GM04504 (cell line): ENCODE data around the gene RAB6A.
"Not testable (repeated sequence)": the region's sequence is repeated elsewhere in the genome, so short reads cannot be mapped to it uniquely, and the experiment has no call there.

Experiments used
- DNase-seq: peaks from one replicate; pipeline ENCODE4 v3.0.0-alpha.2; 2012; ENCODE audit warnings: low read depth

RAB6A gene

DNA sequence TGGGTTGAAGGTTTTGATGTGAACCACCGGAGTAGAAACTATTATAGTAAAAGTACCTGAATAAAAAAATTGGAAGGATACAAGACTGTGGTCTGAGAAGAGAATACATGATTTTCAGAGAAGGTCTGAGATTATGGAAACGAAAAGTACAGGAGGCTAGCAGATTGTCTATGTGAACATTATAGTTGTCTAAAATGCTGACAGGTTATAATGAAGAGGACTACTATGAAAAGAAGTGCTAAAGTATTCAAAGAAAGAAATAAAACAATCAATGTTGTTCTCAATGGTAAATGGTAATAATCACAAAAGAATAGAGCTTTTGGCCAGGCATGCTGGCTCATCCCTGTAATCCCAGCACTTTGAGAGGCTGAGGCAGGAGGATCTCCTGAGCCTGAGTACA lies 34.0 kb downstream of the RAB6A start:
- no peak for DNase-seq

DNA sequence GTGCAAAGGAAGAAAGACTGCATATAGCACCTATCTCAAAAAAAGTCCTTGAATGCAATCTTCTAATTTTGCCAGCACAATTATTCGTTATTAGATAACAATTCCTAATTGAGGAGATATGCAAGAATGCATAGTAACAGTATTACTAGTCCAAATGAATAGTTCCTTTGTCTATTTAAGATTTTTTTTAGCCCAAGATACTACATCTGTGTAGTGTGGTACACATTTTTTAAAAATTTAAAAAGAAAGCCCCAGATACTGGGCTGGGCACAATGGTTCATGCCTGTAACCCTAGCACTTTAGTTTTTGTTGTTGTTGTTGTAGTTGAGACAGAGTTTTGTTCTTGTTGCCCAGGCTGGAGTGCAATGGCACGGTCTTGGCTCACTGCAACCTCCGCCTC lies 43.7 kb downstream of the RAB6A start:
- no peak for DNase-seq

DNA sequence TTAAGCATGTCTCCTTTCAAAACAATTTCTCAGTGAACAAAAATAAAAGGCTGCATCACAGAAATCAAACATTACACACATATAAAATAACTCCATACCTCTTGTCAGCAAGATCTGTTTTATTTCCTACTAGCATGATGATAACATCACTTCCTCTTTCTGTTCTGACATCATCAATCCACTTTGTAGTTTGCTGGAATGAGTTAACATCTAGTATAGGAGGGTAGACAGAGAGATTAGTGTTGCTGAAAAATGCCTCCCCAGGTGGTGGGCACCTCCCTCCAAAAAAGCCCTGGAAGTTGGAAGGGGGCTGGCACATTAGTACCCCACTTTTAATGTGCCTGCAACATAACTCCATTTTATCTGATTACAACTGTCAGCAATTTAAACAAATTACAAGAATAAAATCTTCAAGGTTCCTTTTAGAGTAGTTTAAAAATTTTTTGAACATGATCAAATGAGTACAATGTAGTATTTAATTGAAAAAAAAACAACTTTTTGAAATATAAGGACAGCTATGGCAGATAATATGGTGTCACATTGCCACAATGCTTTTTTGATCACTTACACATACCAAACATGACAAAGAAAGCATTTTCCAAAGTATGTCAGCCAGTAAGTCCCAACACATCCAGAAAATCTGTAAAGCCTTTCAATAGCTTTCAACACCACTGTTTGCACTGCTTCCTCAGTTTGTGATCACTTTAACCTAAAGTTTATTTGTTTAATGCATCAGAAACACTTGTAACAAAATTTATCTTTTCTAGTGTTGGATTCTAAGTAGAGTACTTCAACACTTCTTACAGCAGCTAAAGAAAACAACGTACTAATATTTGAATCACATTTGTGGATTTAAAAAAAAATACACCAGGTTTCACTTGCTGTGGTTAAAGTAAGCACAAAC lies 44.5 kb downstream of the RAB6A start:
- no peak for DNase-seq

DNA sequence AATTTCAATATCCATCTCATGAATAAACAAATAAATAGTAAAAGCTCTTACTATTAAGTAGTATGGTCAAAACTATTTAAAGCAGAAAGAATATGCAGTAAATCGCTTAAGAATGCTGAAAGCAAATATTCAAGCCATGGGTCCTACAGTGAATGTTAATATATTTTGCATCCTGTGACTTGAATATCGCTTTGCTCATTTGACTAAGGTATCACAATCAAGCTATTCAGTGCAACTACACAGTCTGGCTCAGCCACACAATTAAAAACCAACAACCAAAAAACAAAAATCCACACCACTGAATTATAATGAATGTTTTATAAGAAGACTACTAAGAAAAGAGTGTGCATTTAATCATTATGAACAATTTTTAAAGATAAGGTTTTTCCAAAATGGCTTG lies 45.3 kb downstream of the RAB6A start:
- no peak for DNase-seq

DNA sequence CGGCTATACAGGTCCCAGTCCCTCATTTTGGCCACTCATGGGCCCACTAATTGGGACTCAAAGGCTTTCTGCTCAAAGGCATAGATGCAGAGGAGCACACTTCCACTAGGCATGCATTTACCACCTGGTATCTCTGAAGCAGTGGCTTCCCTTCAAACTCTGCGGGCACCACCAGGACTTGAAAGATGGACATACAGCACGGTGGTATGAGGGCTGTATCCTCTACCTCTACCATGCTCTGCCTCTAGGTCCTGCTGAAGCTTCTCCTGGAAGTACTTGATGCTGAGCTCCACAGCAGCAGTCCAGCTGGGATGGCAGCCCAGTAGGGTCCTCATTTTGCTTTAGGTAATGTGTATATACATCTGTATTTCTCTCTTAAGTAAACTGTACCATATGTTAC lies 49.9 kb downstream of the RAB6A start:
- no peak for DNase-seq

DNA sequence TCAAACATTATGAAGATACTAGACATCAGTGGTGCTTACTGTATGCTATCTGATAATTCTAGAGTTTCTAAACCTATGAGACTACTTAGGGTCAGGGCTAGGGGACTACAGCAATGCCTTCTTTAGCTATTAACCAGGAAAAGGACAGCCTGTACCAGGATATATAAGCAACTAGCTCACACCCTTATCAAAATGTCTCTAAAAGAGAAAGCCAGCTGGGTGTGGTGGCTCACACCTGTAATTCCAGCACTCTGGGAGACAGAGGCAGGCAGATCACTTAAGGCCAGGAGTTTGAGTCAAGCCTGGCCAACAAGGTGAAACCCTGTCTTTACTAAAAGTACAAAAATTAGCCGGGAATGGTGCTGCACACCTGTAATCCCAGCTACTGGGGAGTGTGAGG lies 55.8 kb downstream of the RAB6A start:
- no peak for DNase-seq

DNA sequence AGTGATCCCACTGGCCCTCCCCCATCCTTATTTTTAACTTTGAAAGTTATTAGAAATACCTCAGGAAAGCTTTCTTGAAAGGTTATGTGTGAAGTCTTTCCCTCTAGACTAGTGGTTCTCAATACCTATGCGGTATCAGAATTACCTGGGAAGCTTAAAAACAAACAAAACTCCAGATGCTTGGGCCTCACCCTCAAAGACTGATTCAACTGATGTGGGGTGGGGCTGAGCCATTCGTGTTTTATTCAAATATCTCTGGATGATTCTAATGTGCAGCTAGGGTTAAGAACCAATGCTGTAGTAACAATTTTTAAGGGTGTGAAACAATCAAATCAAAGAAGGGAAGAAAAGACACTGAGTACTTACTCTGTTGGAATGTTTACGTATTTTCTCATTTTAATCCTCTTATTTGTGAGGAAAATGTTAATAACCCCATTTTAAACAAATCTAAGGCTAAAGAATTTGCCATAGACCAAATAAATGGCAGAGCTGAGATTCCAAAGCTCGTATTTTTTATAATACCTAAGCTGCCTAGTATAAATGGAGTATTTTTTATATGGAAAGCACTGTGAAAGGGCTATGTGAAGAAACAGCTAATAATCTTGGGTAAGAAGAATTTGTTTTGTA lies 66.9 kb downstream of the RAB6A start:
- DNase-seq, result no peak

DNA sequence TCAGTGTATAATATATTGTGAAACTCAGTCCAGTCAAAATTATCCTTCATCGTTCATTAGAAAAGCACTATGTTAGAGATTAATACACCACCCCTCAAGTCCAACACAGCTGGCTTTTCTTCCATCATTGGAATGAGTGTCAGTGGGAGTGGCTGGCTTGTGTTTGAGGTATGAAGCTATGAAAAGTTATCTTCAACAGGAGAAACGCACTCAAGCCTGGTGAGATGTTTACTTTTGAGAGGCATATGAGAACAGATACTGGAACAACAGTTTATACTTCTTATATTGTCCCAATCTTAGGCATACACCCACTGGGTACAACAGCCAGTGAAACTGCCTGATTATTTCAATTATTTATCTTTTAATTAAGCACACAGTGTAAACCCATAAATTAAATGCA lies 80.2 kb downstream of the RAB6A start:
- DNase-seq, result no peak

DNA sequence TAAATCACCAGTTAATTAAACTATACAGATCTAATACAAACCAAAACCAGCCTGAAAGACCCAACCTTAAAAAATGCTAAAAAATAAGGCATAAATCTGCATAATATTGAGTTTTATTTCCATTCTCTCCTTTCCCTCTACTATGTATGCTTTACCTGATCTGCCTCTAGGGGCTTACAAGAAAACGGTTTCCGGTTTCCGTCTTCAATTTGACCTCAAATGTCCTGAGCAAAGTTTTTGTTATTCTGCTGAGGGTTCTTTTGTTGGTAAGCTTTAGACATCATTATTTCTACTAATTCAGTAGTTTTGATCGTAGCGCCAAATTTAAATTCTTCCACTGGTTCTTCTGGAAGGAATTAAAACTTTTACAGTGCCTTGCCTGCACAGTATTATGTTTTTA lies 84.3 kb downstream of the RAB6A start:
- DNase-seq, result not testable (repeated sequence)

DNA sequence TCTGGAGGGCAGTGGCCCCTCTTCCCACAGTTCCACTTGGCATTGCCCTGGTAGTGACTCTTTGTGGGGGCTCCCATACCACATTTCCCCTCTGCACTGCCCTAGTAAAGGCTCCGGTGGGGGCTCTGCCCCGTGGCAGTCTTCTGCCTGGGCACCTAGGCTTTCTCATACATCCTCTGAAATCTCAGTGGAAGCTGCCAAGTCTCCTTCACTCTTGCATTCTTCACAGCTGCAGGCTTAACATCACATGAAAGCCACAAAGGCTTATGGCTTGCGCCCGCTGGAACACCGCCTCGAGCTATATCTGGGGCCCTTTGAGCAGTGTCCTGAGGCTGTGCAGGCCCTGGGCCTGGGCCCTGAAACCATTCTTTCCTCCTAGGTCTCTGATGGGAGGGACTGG lies 89.2 kb downstream of the RAB6A start:
- DNase-seq, result no peak

DNA sequence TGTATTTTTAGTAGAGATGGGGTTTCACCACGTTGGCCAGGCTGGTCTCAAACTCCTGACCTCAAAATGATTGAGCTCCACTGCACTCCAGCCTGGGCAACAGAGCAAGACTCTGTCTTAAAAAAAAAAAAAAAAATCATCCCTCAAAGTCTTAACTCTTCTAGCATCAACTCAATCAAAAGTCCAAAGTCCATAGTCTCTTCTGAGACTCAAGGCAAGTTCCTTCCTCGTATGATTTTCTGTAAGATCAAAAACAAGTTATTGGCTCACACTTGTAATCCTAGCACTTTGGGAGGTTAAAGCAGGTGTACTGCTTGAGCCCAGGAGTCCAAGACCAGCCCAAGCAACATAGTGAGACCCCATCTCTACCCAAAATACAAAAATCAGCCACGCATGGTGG lies 90.1 kb downstream of the RAB6A start:
- DNase-seq, result no peak

DNA sequence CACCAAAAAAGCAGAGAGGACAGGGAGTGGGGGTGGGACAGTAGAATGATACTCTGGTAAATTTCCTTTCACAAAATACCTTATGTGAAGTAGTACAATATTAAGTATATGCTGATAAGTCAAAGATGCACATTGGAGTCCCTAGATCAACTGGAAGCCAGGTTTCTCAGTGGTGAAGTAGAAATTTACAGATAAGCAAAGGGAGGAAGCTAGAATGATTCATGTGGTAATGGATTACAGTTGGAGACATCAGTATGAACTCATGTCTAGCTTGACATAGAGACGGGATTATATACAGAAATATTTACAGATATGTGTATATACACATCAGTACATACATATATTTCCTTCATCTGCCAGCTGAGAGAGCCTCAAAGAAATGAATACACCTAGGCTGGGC lies 93.0 kb downstream of the RAB6A start:
- DNase-seq, result no peak

DNA sequence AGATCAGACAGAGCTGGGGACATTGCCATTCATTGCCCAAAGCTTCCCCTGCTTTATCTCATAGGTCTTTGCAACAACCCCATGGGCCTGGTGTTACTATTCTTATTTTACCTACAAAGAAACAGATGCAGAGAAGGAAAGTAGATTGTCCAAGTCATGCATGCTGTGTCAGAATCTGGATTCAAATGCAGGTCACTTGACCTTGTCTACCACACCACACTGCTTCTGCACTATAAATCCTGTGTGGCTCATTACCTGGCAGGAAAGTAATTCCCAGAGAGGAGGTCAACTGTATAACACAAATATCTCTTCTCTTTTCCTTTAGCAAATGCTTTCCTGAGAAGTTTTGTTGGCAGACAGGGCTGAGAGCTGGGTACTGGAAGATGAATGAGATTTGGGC lies 96.0 kb downstream of the RAB6A start:
- no peak for DNase-seq

DNA sequence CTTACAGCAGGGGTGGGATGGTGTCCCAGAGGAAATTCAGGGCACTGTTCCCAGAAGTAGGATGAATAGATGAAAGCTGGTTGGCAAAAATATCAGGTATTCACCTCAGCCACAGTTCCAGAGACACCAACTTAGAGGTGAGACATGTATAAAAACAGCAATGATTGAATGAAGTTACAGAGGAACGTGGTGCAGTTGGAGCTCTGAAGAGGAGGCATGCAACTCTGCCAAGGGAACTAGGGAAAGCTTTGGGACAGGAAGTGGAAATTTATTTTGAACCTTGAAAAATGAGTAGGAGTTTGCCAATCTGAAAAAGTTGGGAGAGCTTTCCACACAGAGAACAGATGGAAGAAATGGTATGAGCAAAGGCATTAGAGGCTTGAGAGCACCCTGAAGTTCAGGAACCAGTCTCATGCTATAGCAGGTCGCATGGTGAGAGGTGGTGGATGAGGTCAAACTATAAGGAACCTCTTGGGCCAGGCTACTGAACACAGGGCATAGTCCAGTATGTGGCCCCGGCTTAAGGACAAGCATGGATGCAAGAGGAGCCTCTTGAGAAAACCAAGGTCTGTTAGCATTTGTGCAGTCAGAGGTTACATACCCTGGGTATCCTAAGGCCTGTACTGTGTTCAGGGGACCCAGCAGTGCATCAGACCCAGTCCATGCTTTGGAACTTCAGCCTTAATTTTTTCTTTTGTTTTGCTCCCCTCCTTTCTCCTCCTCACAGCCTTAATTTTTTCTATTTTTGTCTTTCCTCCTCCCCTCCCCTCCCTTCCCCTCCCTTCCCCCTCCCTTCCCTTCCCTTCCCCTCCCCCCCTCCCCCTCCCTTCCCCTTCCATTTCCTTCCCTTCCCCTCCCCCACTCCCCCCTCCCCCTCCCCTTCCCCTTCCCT lies 97.0 kb downstream of the RAB6A start:
- no peak for DNase-seq

DNA sequence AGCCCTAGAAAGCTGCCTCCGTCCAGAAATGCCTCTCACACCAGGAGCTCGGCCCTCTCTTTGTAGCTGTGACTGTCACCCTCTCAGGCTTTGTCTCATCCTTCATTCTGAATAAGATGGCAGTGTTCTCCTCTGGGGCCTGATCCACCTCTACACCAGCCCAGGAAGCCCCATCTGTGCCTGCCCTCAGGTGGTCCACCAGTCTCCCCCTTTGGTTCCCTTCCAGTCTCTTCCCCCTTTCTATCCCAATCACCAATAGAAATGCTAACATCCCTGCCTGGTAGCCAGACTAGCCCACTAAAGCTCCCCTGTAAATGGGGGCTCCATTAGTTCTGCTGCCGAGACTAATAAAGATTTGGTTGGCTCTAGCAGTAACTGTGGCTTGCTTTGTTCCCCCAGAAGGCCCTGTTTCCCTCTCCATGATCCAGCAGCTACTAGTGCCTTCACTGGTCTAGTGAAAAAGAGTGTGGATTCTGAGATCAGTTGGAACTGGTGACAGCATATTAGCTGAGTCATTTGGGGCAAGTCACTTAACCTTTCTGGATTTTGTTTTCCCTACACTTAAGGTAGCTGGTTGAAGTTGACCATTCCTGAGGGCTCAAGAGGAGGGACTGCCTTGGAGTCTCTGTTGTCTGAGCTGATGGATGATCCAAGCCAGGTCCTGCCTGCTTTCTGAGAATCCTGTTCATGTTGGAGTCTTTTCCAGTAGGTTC lies 98.3 kb downstream of the RAB6A start:
- no peak for DNase-seq

DNA sequence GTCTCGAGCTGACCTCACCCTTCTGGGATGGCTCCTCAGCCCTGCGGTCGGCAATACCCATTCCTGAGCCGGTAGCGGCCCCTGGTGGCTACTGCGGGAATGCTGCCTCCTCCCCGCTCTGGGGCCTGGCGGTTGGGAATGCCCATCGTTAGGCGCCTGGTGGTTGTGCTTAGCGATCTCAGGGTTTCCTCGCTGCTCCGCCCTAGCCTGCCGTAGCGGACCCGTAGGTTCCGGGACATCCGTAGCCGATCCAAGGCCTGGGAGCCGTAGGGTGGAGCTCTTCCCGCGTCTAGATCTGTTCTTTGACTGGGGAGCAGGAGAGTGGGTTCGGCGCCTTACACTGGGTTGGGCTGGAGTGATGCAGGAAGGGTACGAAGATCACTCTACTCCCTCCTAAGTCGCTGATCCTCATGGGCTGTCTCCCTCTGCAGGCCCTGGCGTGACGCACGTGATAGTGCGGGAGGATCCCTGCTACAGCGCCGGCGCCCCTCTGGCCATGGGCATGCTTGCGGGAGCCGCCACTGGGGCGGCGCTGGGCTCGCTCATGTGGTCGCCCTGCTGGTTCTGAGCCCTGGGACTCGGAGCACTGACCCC lies 99.7 kb downstream of the RAB6A start:
- peak; percentile 69 for DNase-seq

DNA sequence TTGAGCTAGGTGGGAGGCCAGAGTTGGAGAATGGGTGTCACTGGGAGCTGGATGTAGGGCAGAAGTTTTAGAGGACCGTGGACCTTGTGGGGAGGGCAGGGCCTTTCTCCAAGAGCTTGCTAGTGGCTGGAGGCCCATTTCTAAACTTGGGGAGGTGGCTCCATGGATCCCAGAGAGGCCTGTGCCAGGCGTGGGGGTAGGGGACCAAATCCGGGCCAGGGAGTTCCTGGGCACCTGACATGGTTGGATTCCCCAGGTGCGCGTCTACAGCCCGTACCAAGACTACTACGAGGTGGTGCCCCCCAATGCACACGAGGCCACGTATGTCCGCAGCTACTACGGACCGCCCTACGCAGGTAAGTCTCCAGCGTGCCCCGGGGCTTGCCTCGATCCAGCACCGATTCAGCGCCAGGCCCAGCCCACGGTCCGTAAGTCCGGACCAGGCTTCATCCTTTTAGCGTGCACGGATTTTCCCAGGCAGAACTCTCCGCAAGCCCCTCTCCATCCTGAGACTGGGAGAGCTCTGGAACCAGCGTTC lies 100.3 kb downstream of the RAB6A start:
- DNase-seq, result no peak

DNA sequence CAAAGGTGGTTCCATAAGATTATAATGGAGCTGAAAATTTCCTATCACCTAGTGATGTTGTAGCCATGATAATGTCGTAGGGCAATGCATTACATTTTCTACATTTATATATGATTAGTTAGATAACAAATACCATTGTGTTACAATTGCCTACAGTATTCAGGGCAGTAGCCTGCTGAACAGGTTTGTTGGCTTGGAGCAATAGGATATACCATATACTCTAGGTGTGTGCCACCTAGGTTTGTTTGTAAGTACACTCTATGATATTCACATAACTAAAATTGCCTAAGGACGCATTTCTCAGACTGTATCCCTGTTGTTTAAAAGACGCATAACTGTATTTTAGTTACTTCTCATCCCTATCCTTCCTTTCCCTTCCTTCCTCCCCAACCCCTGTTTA lies 100.9 kb downstream of the RAB6A start:
- no peak for DNase-seq

DNA sequence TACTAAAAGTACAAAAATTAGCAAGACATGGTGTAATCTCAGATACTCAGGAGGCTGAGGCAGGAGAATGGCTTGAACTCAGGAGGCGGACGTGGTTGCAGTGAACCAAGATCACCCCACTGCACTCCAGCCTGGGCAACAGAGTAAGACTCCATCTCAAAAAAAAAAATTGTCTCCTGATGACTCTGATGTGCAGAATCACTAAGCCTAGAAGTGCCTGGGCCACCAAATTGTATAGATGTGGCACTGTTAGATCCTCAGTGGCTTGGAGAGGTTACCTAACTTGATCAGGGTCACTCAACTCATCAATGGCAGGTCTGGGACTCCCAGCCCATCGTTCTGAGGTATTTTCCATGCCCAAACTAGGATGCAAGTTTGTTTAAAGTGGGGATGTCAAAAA lies 103.9 kb downstream of the RAB6A start:
- DNase-seq, result no peak

DNA sequence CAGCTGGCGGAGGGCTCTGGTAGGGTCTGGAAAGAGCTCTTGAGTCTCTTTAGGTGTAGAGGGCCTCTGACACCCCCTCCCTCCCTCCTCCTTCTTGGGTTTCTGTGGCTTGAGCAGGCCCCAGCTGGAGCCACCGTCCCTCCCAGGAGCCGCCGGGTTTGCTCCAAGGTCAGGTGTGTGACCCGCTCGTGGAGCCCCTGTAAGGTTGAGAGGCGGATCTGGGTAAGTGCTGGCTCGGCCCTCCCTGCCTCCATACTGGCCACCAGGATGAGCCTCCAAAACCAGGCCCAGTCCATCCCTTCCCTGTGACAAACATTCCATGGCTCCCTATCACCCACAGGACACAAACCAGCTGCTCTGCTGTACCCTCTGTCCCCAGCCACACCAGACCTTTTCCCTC lies 105.2 kb downstream of the RAB6A start:
- no peak for DNase-seq

DNA sequence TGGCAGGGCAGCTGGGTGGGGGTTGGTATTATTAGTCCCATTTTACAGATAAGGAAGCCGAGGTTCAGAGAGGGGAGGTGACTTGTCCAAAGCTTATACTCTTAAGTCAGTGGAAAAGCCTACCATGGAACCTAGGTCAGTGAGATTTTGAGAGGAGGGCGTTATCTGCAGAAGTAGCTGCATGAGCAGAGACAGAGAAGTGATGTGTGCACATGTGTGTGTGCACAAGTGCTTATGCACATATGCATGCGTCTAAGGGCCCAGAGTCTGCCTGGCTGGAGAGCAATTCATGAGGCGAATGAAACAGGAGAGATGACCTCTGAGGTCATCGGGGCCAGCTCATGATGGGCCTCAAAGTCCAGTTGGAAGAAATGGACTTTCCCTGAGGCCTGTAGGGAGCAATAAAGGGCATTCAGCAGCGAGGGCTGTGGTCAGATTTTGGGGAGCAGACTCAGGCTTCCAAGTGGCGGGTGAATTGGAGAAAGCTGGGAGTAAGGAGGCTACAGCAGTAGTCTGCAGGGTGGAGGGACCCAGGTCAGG lies 106.3 kb downstream of the RAB6A start:
- no peak for DNase-seq
